ENCODE results near the gene FHL5. TPM values are rescaled to one million over a fixed set of nuclear protein-coding genes. Genes with fewer than 3 reads are reported as not detected.

FHL5 gene, protein sequence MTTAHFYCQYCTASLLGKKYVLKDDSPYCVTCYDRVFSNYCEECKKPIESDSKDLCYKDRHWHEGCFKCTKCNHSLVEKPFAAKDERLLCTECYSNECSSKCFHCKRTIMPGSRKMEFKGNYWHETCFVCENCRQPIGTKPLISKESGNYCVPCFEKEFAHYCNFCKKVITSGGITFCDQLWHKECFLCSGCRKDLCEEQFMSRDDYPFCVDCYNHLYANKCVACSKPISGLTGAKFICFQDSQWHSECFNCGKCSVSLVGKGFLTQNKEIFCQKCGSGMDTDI
- total RNA-seq (2014; rRNA removed) = not detected in 2 replicates
- Bru-seq, nascent RNA = percentile 1 among the genes with signal in this experiment
- percentile 6 among the genes with signal in this experiment for BruChase-seq, experiment 1, labeled RNA remaining after a 6-hour chase
- percentile 8 among the genes with signal in this experiment for BruChase-seq, experiment 2, labeled RNA remaining after a 2-hour chase
- long read RNA-seq = 0 reads

DNA sequence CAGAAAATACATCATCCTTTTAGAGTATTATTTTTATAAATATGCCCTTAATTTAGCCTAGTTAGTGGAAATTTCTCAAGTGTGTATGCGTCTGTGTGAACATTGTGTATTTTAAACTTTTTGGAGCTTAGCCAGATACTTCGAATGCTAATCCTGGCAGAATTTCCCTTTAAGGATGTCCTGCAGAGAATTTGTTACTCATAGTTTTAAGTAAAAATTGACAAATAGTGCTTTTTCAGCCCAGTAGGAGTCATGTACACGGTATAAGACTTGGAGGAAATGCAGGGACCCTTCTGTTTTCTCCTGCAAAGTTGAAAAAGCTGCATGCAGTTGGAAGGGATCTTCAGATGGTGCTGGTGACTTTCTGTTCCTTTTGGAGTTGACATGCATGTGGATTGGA is at the start of gene FHL5:
Gene FHL5 (plus strand): TSS at position 243 of the 400 bp plus-strand sequence. CDS start 40,486 bp downstream, outside the sequence.
- Histone ChIP-seq H3K9me3 (ENCODE audit: low read length) (no peaks in the 10 kb centered on the region), H3F3A (ENCODE audit: low read length, unreplicated experiment) (no peaks in the 10 kb centered on the region), H3K36me3 (ENCODE audit: low read depth, low read length) (no peaks in the 10 kb centered on the region), H3K9me2 (replicated peaks; ENCODE audit: low read length) (no peaks in the 10 kb centered on the region), H3K9ac (ENCODE audit: low read length) (no peak within 1 kb of the TSS), H2AFZ (ENCODE audit: low read length) (no peak within 1 kb of the TSS), H3K4me1 (ENCODE audit: insufficient read depth, low read length) (no peaks in the 10 kb centered on the region), H3K79me2 (ENCODE audit: low read length) (no peaks in the 10 kb centered on the region), H3K27ac (ENCODE audit: low read length) (no peak within 1 kb of the TSS), H3K4me3 (ENCODE audit: low read length) (no peak within 1 kb of the TSS), H3K27me3 (ENCODE audit: low read length) (no peaks in the 10 kb centered on the region), H4K20me1 (ENCODE audit: low read length) (no peaks in the 10 kb centered on the region), H3K4me2 (ENCODE audit: low read length) (no peak within 1 kb of the TSS)
- intact Hi-C loops (cut with micrococcal nuclease) = no loop called here
- CTCF ChIA-PET = no interaction called here
- DNase-seq (no peak), ATAC-seq (no peak)
- BruUV-seq (replicated peaks) = no TSS peak
- POLR2A ChIA-PET (ENCODE audit: unreplicated experiment) = no interaction called here
- TF ChIP-seq EZH2 (IDR thresholded peaks at IDR 0.05; ENCODE audit: low read length, unreplicated experiment) = no peak
- TF ChIP-seq EZH2phosphoT487 (IDR thresholded peaks at IDR 0.05; ENCODE audit: borderline replicate concordance, low read length) = no peak
- TF ChIP-seq, protein P1, sequence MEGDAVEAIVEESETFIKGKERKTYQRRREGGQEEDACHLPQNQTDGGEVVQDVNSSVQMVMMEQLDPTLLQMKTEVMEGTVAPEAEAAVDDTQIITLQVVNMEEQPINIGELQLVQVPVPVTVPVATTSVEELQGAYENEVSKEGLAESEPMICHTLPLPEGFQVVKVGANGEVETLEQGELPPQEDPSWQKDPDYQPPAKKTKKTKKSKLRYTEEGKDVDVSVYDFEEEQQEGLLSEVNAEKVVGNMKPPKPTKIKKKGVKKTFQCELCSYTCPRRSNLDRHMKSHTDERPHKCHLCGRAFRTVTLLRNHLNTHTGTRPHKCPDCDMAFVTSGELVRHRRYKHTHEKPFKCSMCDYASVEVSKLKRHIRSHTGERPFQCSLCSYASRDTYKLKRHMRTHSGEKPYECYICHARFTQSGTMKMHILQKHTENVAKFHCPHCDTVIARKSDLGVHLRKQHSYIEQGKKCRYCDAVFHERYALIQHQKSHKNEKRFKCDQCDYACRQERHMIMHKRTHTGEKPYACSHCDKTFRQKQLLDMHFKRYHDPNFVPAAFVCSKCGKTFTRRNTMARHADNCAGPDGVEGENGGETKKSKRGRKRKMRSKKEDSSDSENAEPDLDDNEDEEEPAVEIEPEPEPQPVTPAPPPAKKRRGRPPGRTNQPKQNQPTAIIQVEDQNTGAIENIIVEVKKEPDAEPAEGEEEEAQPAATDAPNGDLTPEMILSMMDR (conservative IDR thresholded peaks at IDR 0.05; ENCODE audit: low read depth, low read length) = no peak

DNA sequence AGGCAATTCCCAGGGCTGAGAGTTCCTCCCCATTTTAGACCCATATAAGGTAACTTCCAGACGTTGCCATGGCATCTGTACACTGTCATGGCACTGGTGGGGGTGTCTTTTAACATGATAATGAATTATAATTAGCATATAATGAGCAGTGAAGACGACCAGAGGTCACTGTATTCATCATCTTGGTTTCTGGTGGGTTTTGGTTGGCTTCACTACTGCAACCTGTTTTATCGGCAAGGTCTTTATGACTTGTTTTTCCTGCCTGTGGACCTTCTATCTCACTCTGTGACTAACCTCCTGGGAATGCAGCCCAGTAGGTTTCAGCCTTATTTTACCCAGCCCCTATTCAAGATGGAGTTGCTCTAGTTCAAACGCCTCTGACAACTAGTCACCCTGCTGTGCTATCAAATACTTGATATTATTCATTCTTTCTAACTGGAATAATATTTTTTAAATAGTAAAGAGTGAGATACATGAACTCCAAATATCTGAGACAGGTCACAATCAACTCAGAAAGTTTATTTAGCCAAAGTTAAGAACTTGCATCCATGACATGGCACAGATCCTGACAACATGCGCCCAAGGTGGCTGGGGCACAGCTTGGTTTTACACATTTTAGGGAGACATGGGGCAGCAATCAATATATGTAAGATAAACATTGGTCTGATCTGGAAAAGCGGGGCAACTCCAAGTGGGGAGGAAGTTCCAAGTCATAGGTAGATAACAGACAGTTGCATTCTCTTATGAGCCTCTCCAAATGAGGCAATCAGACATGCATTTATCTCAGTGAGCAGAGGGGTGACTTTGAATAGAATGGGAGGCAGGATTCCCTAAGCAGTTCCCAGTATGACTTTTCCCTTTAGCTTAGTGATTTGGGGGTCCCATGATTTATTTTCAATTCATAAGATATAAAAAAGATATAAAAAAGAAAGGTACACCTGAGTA is 42.5 kb upstream of the FHL5 start:
- Histone ChIP-seq H3K9me3 (ENCODE audit: low read length) (no peaks in the 10 kb centered on the region), H3K9ac (ENCODE audit: low read length) (peak overlapping the region; percentile 94), H3F3A (ENCODE audit: low read length, unreplicated experiment) (no peaks in the 10 kb centered on the region), H3K79me2 (ENCODE audit: low read length) (peaks cover 30% of the 10 kb centered on the region), H3K36me3 (ENCODE audit: low read depth, low read length) (0 out of 2 replicates have a peak, but pooled peaks cover 7% of the 10 kb centered on the region), H4K20me1 (ENCODE audit: low read length) (no peaks in the 10 kb centered on the region), H3K27me3 (ENCODE audit: low read length) (no peaks in the 10 kb centered on the region), H3K4me1 (ENCODE audit: insufficient read depth, low read length) (peaks cover 22% of the 10 kb centered on the region), H3K27ac (ENCODE audit: low read length) (peak overlapping the region; percentile 76), H3K4me3 (ENCODE audit: low read length) (peak overlapping the region; percentile 75), H3K9me2 (replicated peaks; ENCODE audit: low read length) (no peaks in the 10 kb centered on the region), H2AFZ (ENCODE audit: low read length) (peak overlapping the region; percentile 79), H3K4me2 (ENCODE audit: low read length) (peak overlapping the region; percentile 95)
- ChIA-PET POLR2A (ENCODE audit: unreplicated experiment) (interaction anchor here (0.6 kb wide), 1 partner anchor 382 kb away, joined by 3 read pairs; no protein-coding TSS in a partner anchor), CTCF (no interaction called here)
- TF ChIP-seq, protein P1 (conservative IDR thresholded peaks at IDR 0.05; ENCODE audit: low read depth, low read length) = no peak
- TF ChIP-seq EZH2phosphoT487 (IDR thresholded peaks at IDR 0.05; ENCODE audit: borderline replicate concordance, low read length) (no peak), EZH2 (IDR thresholded peaks at IDR 0.05; ENCODE audit: low read length, unreplicated experiment) (no peak)
- peak; percentile 80 for DNase-seq
- intact Hi-C loops (cut with micrococcal nuclease) = loop anchor here (10.0 kb wide), 1 partner anchor 126 kb away; no protein-coding TSS in a partner anchor
- BruUV-seq (replicated peaks) = no TSS peak
- ATAC-seq = peak; percentile 3; the same call in 1 of the 2 replicates
